HEK293T (cell line): ENCODE measurements around the gene DOK7.

ENCODE experiments used
- CTCF ChIA-PET: fragments of 350-600 bp; formaldehyde crosslinking; extraction: SDS; loops from one replicate; lab custom pipeline; 2021; ENCODE audit warnings: antibody characterized with exemption, inconsistent platforms; lab: Yijun Ruan, JAX
- POLR2A ChIA-PET: fragments of 350-600 bp; formaldehyde crosslinking; extraction: SDS; loops from one replicate; lab custom pipeline; 2020; ENCODE audit warnings: antibody characterized with exemption, inconsistent platforms; lab: Yijun Ruan, JAX
- DNase-seq: peaks from one replicate; pipeline ENCODE4 v3.0.0; 2012; ENCODE audit warnings: mixed read lengths; ENCODE audit errors: extremely low spot score
- ARNT ChIP-seq: fragments of 450-650 bp; IDR thresholded peaks from 2 replicates; pipeline ENCODE4 v1.6.1; 2017; ENCODE audit warnings: mild to moderate bottlenecking
- BHLHE40 ChIP-seq: fragments of 450-650 bp; IDR thresholded peaks from 2 replicates; pipeline ENCODE4 v1.6.1; 2016; ENCODE audit warnings: mild to moderate bottlenecking, moderate library complexity, borderline replicate concordance
- CTBP1 ChIP-seq: fragments of 450-650 bp; IDR thresholded peaks from 2 replicates; pipeline ENCODE4 v1.6.1; 2016; ENCODE audit warnings: borderline replicate concordance
- ELF4 ChIP-seq: fragments of 450-650 bp; IDR thresholded peaks from 2 replicates; pipeline ENCODE4 v1.6.1; 2017; ENCODE audit warnings: antibody characterized with exemption
- FOXA1 ChIP-seq: fragments of 450-650 bp; IDR thresholded peaks from 2 replicates; pipeline ENCODE4 v1.6.1; 2016; ENCODE audit warnings: mild to moderate bottlenecking
- FOXK2 ChIP-seq: fragments of 450-650 bp; IDR thresholded peaks from 2 replicates; pipeline ENCODE4 v1.6.1; 2016; ENCODE audit warnings: mild to moderate bottlenecking
- FOXM1 ChIP-seq: fragments of 450-650 bp; IDR thresholded peaks from 2 replicates; pipeline ENCODE4 v1.6.1; 2017; ENCODE audit warnings: mild to moderate bottlenecking, borderline replicate concordance
- HDGF ChIP-seq: fragments of 450-650 bp; IDR thresholded peaks from 2 replicates; pipeline ENCODE4 v1.6.1; 2017; ENCODE audit warnings: antibody characterized with exemption, borderline replicate concordance
- L3MBTL2 ChIP-seq: fragments of 450-650 bp; conservative IDR thresholded peaks from 2 replicates; pipeline ENCODE4 v1.6.1; 2016; ENCODE audit warnings: mild to moderate bottlenecking
- LEF1 ChIP-seq: fragments of 450-650 bp; IDR thresholded peaks from 2 replicates; pipeline ENCODE4 v1.6.1; 2017; ENCODE audit warnings: mild to moderate bottlenecking, borderline replicate concordance
- NFRKB ChIP-seq: fragments of 450-650 bp; IDR thresholded peaks from 2 replicates; pipeline ENCODE4 v1.6.1; 2016; ENCODE audit warnings: mild to moderate bottlenecking, moderate library complexity
- PKNOX1 ChIP-seq: fragments of 450-650 bp; IDR thresholded peaks from 2 replicates; pipeline ENCODE4 v1.6.1; 2016
- SP1 ChIP-seq: fragments of 450-650 bp; IDR thresholded peaks from 2 replicates; pipeline ENCODE4 v1.6.1; 2017
- SUZ12 ChIP-seq: fragments of 450-650 bp; IDR thresholded peaks from 2 replicates; pipeline ENCODE4 v1.6.1; 2016; ENCODE audit warnings: mild to moderate bottlenecking
- TARDBP ChIP-seq: fragments of 450-650 bp; IDR thresholded peaks from 2 replicates; pipeline ENCODE4 v1.6.1; 2016
- ZNF384 ChIP-seq: fragments of 450-650 bp; IDR thresholded peaks from 2 replicates; pipeline ENCODE4 v1.6.1; 2016

DOK7 gene

GRCh38 chr4:3514221-3514780, 51.2 kb downstream of the DOK7 start:
- CTCF ChIA-PET, result interaction anchor here (0.7 kb wide), 2 partner anchors 20 to 148 kb away, joined by 3 read pairs; no protein-coding TSS in a partner anchor
- no peak for TF ChIP-seq PKNOX1
- TF ChIP-seq CTBP1, result no peak
- TF ChIP-seq SP1, result no peak
- no peak for TF ChIP-seq FOXK2
- TF ChIP-seq FOXA1, result no peak
- no peak for TF ChIP-seq ELF4
- TF ChIP-seq LEF1, result no peak
- TF ChIP-seq FOXM1, result no peak
- no peak for TF ChIP-seq SUZ12
- TF ChIP-seq ARNT, result no peak
- no peak for TF ChIP-seq L3MBTL2
- DNase-seq, result no peak
- POLR2A ChIA-PET, result no interaction called here

GRCh38 chr4:3514806-3515501, 51.8 kb downstream of the DOK7 start:
- ChIA-PET CTCF (interaction anchor here (0.7 kb wide), 2 partner anchors 21 to 147 kb away, joined by 3 read pairs; no protein-coding TSS in a partner anchor), POLR2A (interaction anchor here (0.9 kb wide), 1 partner anchor 9 kb away, joined by 3 read pairs; no protein-coding TSS in a partner anchor)
- no peak for DNase-seq
- TF ChIP-seq SP1, result no peak
- TF ChIP-seq FOXA1, result no peak
- TF ChIP-seq ARNT, result no peak
- no peak for TF ChIP-seq BHLHE40
- TF ChIP-seq FOXM1, result no peak
- no peak for TF ChIP-seq CTBP1
- no peak for TF ChIP-seq SUZ12

- ChIA-PET CTCF (no interaction called here), POLR2A (interaction anchor here (0.9 kb wide), 1 partner anchor 9 kb away, joined by 3 read pairs; no protein-coding TSS in a partner anchor)
- no peak for DNase-seq
- TF ChIP-seq NFRKB (no peak), ZNF384 (no peak), HDGF (no peak), FOXA1 (no peak), CTBP1 (no peak), TARDBP (no peak), L3MBTL2 (no peak), PKNOX1 (no peak), LEF1 (no peak), SUZ12 (no peak)
These were observed 52.5 kb downstream of the DOK7 start for GRCh38 chr4:3515646-3516045.

- no peak for DNase-seq
- TF ChIP-seq FOXA1 (no peak), TARDBP (no peak), HDGF (no peak)
- ChIA-PET CTCF (no interaction called here), POLR2A (no interaction called here)
These were observed 53.1 kb downstream of the DOK7 start for GRCh38 chr4:3516061-3516835.

GRCh38 chr4:3516836-3517730, 54.0 kb downstream of the DOK7 start:
- DNase-seq, result no peak
- CTCF ChIA-PET, result no interaction called here
- TF ChIP-seq PKNOX1 (no peak), SUZ12 (no peak), TARDBP (no peak), FOXK2 (no peak), NFRKB (no peak), LEF1 (no peak), SP1 (no peak), FOXM1 (no peak), L3MBTL2 (no peak)
- POLR2A ChIA-PET, result no interaction called here
